K562 (cell line): Measurements from ENCODE around the gene LOXL3. TPM values are rescaled to one million over a fixed set of nuclear protein-coding genes. Genes with fewer than 3 reads are reported as not detected.

Experiments used
- polyA plus RNA-seq, 8 experiments: library from polyadenylated mRNA; depleted of rRNA in 4 of 8; stranded (reverse) in 5 of 8; unstranded in 3 of 8; fragments of >200 nt; fragmentation: Nextera tagmentation in 2 of 8; fragmentation: Illumina TruSeq in 1 of 8; extraction: Ambion mirVana in 2 of 8; extraction: Trizol in 1 of 8; gene quantifications; 2 replicates each; pipeline versions ENCODE4 v1.2.1 to v1.2.3, GENCODE V29; 2011 to 2014; ENCODE audit warnings: inconsistent platforms in 1 of 8, missing spikeins in 1 of 8
- total RNA-seq, 7 experiments: library from RNA; depleted of rRNA in 6 of 7; stranded (reverse); fragments of >200 nt in 6 of 7; fragmentation: Illumina TruSeq in 2 of 7; extraction: Trizol in 2 of 7; gene quantifications; 2 replicates each; pipeline versions ENCODE4 v1.2.1 to v1.2.3, GENCODE V29; 2011 to 2021; ENCODE audit warnings: low replicate concordance in 1 of 7

Gene LOXL3
- total and polyA plus RNA-seq, 9 of the 15 experiments (the other 6 are each of a cell fraction or from before 2014, with no cell fraction given) = 0.22 to 0.99 (median 0.31) TPM

Other genes with a start within 250 kb of the LOXL3 start
Only the 7 nearest of the 20 such genes appear.
- 3.1 and 3.7 TPM in 2 replicates for gene LBX2, start 54.3 kb downstream of the LOXL3 start, total RNA-seq (2014; rRNA removed)
- gene LBX2, start 54.3 kb downstream of the LOXL3 start, total RNA-seq (2014; rRNA removed; fragmentation: Illumina TruSeq; extraction: Trizol) = 0.38 and 0.40 TPM in 2 replicates
- 2.5 and 2.6 TPM in 2 replicates for gene LBX2, start 54.3 kb downstream of the LOXL3 start, total RNA-seq (2015; rRNA removed; fragmentation: Illumina TruSeq; extraction: Trizol)
- gene LBX2, start 54.3 kb downstream of the LOXL3 start, total RNA-seq (2021) = 5.5 and 6.2 TPM in 2 replicates
- gene LBX2, start 54.3 kb downstream of the LOXL3 start, polyA plus RNA-seq (2011; rRNA removed) = 0.93 and 1.1 TPM in 2 replicates
- 1.00 and 1.5 TPM in 2 replicates for gene LBX2, start 54.3 kb downstream of the LOXL3 start, polyA plus RNA-seq (2014; fragmentation: Illumina TruSeq; extraction: Trizol)
- gene LBX2, start 54.3 kb downstream of the LOXL3 start, polyA plus RNA-seq (2014; fragmentation: Nextera tagmentation; extraction: Ambion mirVana) = under 1 TPM in 1 of 2 experiments, not detected in 1; 0.39 TPM
- gene LBX2, start 54.3 kb downstream of the LOXL3 start, polyA plus RNA-seq (2014; rRNA removed) = 3.9 and 4.2 TPM in 2 replicates
- gene PCGF1, start 46.2 kb downstream of the LOXL3 start, total RNA-seq (2014; rRNA removed) = 20.3 and 28.5 TPM in 2 replicates
- 22.5 and 25.1 TPM in 2 replicates for gene PCGF1, start 46.2 kb downstream of the LOXL3 start, total RNA-seq (2014; rRNA removed; fragmentation: Illumina TruSeq; extraction: Trizol)
- 25.9 and 31.2 TPM in 2 replicates for gene PCGF1, start 46.2 kb downstream of the LOXL3 start, total RNA-seq (2015; rRNA removed; fragmentation: Illumina TruSeq; extraction: Trizol)
- 27.3 and 33.6 TPM in 2 replicates for gene PCGF1, start 46.2 kb downstream of the LOXL3 start, total RNA-seq (2021)
- gene PCGF1, start 46.2 kb downstream of the LOXL3 start, polyA plus RNA-seq (2011; rRNA removed) = 28.3 and 29.3 TPM in 2 replicates
- gene PCGF1, start 46.2 kb downstream of the LOXL3 start, polyA plus RNA-seq (2014; fragmentation: Illumina TruSeq; extraction: Trizol) = 31.9 and 34.8 TPM in 2 replicates
- gene PCGF1, start 46.2 kb downstream of the LOXL3 start, polyA plus RNA-seq (2014; fragmentation: Nextera tagmentation; extraction: Ambion mirVana) = 10 to 100 TPM; 45.3 to 45.7 TPM
- 26.1 and 26.3 TPM in 2 replicates for gene PCGF1, start 46.2 kb downstream of the LOXL3 start, polyA plus RNA-seq (2014; rRNA removed)
- not detected in 2 replicates for gene TLX2, start 39.5 kb downstream of the LOXL3 start, total RNA-seq (2014; rRNA removed)
- gene TLX2, start 39.5 kb downstream of the LOXL3 start, total RNA-seq (2014; rRNA removed; fragmentation: Illumina TruSeq; extraction: Trizol) = not detected in 2 replicates
- gene TLX2, start 39.5 kb downstream of the LOXL3 start, total RNA-seq (2015; rRNA removed; fragmentation: Illumina TruSeq; extraction: Trizol) = not detected in 2 replicates
- not detected in 2 replicates for gene TLX2, start 39.5 kb downstream of the LOXL3 start, total RNA-seq (2021)
- not detected in 2 replicates for gene TLX2, start 39.5 kb downstream of the LOXL3 start, polyA plus RNA-seq (2011; rRNA removed)
- gene TLX2, start 39.5 kb downstream of the LOXL3 start, polyA plus RNA-seq (2014; fragmentation: Illumina TruSeq; extraction: Trizol) = not detected in 2 replicates
- gene TLX2, start 39.5 kb downstream of the LOXL3 start, polyA plus RNA-seq (2014; fragmentation: Nextera tagmentation; extraction: Ambion mirVana) = not detected
- gene TLX2, start 39.5 kb downstream of the LOXL3 start, polyA plus RNA-seq (2014; rRNA removed) = not detected in 2 replicates
- gene DQX1, start 27.7 kb downstream of the LOXL3 start, total RNA-seq (2014; rRNA removed) = 0.73 TPM in 1 of 2 replicates, not detected in the other
- 0.06 and 0.11 TPM in 2 replicates for gene DQX1, start 27.7 kb downstream of the LOXL3 start, total RNA-seq (2014; rRNA removed; fragmentation: Illumina TruSeq; extraction: Trizol)
- 0.30 and 0.33 TPM in 2 replicates for gene DQX1, start 27.7 kb downstream of the LOXL3 start, total RNA-seq (2015; rRNA removed; fragmentation: Illumina TruSeq; extraction: Trizol)
- gene DQX1, start 27.7 kb downstream of the LOXL3 start, total RNA-seq (2021) = 0.29 and 0.38 TPM in 2 replicates
- gene DQX1, start 27.7 kb downstream of the LOXL3 start, polyA plus RNA-seq (2011; rRNA removed) = 0.18 and 0.46 TPM in 2 replicates
- 0.18 TPM in 2 replicates for gene DQX1, start 27.7 kb downstream of the LOXL3 start, polyA plus RNA-seq (2014; fragmentation: Illumina TruSeq; extraction: Trizol)
- under 1 TPM; 0.04 to 0.08 TPM for gene DQX1, start 27.7 kb downstream of the LOXL3 start, polyA plus RNA-seq (2014; fragmentation: Nextera tagmentation; extraction: Ambion mirVana)
- gene DQX1, start 27.7 kb downstream of the LOXL3 start, polyA plus RNA-seq (2014; rRNA removed) = 0.05 and 0.21 TPM in 2 replicates
- gene AUP1, start 24.2 kb downstream of the LOXL3 start, total RNA-seq (2014; rRNA removed) = 183 and 192 TPM in 2 replicates
- gene AUP1, start 24.2 kb downstream of the LOXL3 start, total RNA-seq (2014; rRNA removed; fragmentation: Illumina TruSeq; extraction: Trizol) = 105 and 130 TPM in 2 replicates
- gene AUP1, start 24.2 kb downstream of the LOXL3 start, total RNA-seq (2015; rRNA removed; fragmentation: Illumina TruSeq; extraction: Trizol) = 165 and 173 TPM in 2 replicates
- gene AUP1, start 24.2 kb downstream of the LOXL3 start, total RNA-seq (2021) = 165 and 166 TPM in 2 replicates
- 118 and 196 TPM in 2 replicates for gene AUP1, start 24.2 kb downstream of the LOXL3 start, polyA plus RNA-seq (2011; rRNA removed)
- gene AUP1, start 24.2 kb downstream of the LOXL3 start, polyA plus RNA-seq (2014; fragmentation: Illumina TruSeq; extraction: Trizol) = 217 and 245 TPM in 2 replicates
- gene AUP1, start 24.2 kb downstream of the LOXL3 start, polyA plus RNA-seq (2014; fragmentation: Nextera tagmentation; extraction: Ambion mirVana) = 100 to 1,000 TPM in 1 of 2 experiments, 10 to 100 TPM in 1; 70.7 to 113 TPM
- gene AUP1, start 24.2 kb downstream of the LOXL3 start, polyA plus RNA-seq (2014; rRNA removed) = 245 and 268 TPM in 2 replicates
- 68.0 and 76.5 TPM in 2 replicates for gene HTRA2, start 24.0 kb downstream of the LOXL3 start, total RNA-seq (2014; rRNA removed)
- 48.3 and 54.2 TPM in 2 replicates for gene HTRA2, start 24.0 kb downstream of the LOXL3 start, total RNA-seq (2014; rRNA removed; fragmentation: Illumina TruSeq; extraction: Trizol)
- 56.7 and 60.5 TPM in 2 replicates for gene HTRA2, start 24.0 kb downstream of the LOXL3 start, total RNA-seq (2015; rRNA removed; fragmentation: Illumina TruSeq; extraction: Trizol)
- gene HTRA2, start 24.0 kb downstream of the LOXL3 start, total RNA-seq (2021) = 66.5 and 72.0 TPM in 2 replicates
- gene HTRA2, start 24.0 kb downstream of the LOXL3 start, polyA plus RNA-seq (2011; rRNA removed) = 45.9 and 59.8 TPM in 2 replicates
- gene HTRA2, start 24.0 kb downstream of the LOXL3 start, polyA plus RNA-seq (2014; fragmentation: Illumina TruSeq; extraction: Trizol) = 60.7 and 75.7 TPM in 2 replicates
- 10 to 100 TPM; 66.7 to 71.2 TPM for gene HTRA2, start 24.0 kb downstream of the LOXL3 start, polyA plus RNA-seq (2014; fragmentation: Nextera tagmentation; extraction: Ambion mirVana)
- gene HTRA2, start 24.0 kb downstream of the LOXL3 start, polyA plus RNA-seq (2014; rRNA removed) = 65.8 and 78.9 TPM in 2 replicates
- gene DOK1, start 778 bp upstream of the LOXL3 start, total RNA-seq (2014; rRNA removed) = 36.4 and 44.5 TPM in 2 replicates
- gene DOK1, start 778 bp upstream of the LOXL3 start, total RNA-seq (2014; rRNA removed; fragmentation: Illumina TruSeq; extraction: Trizol) = 5.2 and 7.6 TPM in 2 replicates
- gene DOK1, start 778 bp upstream of the LOXL3 start, total RNA-seq (2015; rRNA removed; fragmentation: Illumina TruSeq; extraction: Trizol) = 16.6 and 16.7 TPM in 2 replicates
- gene DOK1, start 778 bp upstream of the LOXL3 start, total RNA-seq (2021) = 25.8 and 29.6 TPM in 2 replicates
- 11.3 and 12.0 TPM in 2 replicates for gene DOK1, start 778 bp upstream of the LOXL3 start, polyA plus RNA-seq (2011; rRNA removed)
- 16.1 and 24.2 TPM in 2 replicates for gene DOK1, start 778 bp upstream of the LOXL3 start, polyA plus RNA-seq (2014; fragmentation: Illumina TruSeq; extraction: Trizol)
- gene DOK1, start 778 bp upstream of the LOXL3 start, polyA plus RNA-seq (2014; fragmentation: Nextera tagmentation; extraction: Ambion mirVana) = under 1 TPM; 0.59 to 0.99 TPM
- gene DOK1, start 778 bp upstream of the LOXL3 start, polyA plus RNA-seq (2014; rRNA removed) = 27.7 and 33.0 TPM in 2 replicates